Tibial artery (tissue), 4 donors: ENCODE data around the gene CXCR3.
"Not testable (repeated sequence)": the region's sequence is repeated elsewhere in the genome, so short reads cannot be mapped to it uniquely, and the experiment has no call there.

Experiments used
- DNase-seq, 2 donors: peaks; one replicate each; pipeline ENCODE4 v3.0.0-alpha.2; 2019
- H3K27ac ChIP-seq, 2 donors: fragments of 200-600 bp; sonication (generic) in 1 of 2; 1 replicate in 1 of 2; 2 replicates in 1 of 2; pipeline ENCODE4 v1.5.1; 2018 to 2019; ENCODE audit warnings: mild to moderate bottlenecking in 1 of 2
- H3K27me3 ChIP-seq, 2 donors: fragments of 200-600 bp; sonication (generic) in 1 of 2; one replicate each; pipeline versions ENCODE4 v1.5.1 to v1.6.0; 2016 to 2019
- H3K36me3 ChIP-seq, 3 donors: fragments of 200-600 bp; sonication (generic) in 2 of 3; one replicate each; pipeline ENCODE4 v1.5.1; 2016 to 2019; ENCODE audit warnings: mild to moderate bottlenecking in 2 of 3
- H3K4me1 ChIP-seq, 4 donors: fragments of 200-600 bp; sonication (generic) in 2 of 4; 1 replicate in 3 of 4; 2 replicates in 1 of 4; pipeline ENCODE4 v1.5.1; 2016 to 2019
- H3K4me3 ChIP-seq, 2 donors: fragments of 200-600 bp; sonication (generic) in 1 of 2; 1 replicate in 1 of 2; 2 replicates in 1 of 2; pipeline ENCODE4 v1.5.1; 2018 to 2019; ENCODE audit warnings: mild to moderate bottlenecking in 2 of 2
- H3K9me3 ChIP-seq, 3 donors: fragments of 200-600 bp; sonication (generic) in 1 of 3; one replicate each; pipeline ENCODE4 v1.5.1; 2016 to 2019
- CTCF ChIP-seq, 2 experiments: fragments of 200-600 bp in 1 of 2; fragments of 450-650 bp in 1 of 2; IDR thresholded peaks; one replicate each; pipeline ENCODE4 v1.5.1; 2017 to 2019; ENCODE audit warnings: antibody characterized with exemption in 2 of 2, mild to moderate bottlenecking in 1 of 2, moderate library complexity in 1 of 2
- intact Hi-C: fragments of 100-400 bp; cut with DNase I; formaldehyde crosslinking; loops from one replicate; pipeline ENCODE4 v1.15.0; 2023; ENCODE audit warnings: low total_unique reads

Gene CXCR3

DNA sequence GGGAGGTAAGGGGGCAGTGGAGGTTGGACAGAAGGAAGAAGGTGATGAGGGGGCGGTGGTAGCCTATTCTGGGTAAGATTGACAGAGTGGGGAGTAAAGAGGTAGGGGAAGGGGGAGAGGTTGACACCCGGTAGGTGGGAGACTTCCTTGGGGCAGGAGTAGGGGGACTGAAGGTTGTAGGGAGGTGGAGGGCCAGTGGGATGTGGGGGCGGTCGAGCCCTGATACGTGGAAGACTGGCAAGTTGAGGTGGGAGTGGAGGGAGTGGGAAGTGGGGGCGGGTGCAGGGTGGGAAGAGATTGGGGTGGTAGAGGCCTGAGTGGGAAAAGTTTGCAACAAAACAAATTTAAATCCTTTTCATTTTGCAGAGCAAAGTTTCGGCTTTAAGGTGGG is 38.3 kb downstream of the CXCR3 start:
- H3K9me3 ChIP-seq = no peaks in the 10 kb centered on the region
- no peaks in the 10 kb centered on the region for H3K4me1 ChIP-seq
- intact Hi-C loops = loop anchor here (10.0 kb wide), 1 partner anchor 175 kb away; no protein-coding TSS in a partner anchor
- no peaks in the 10 kb centered on the region for H3K27me3 ChIP-seq
- no peak overlapping the region for H3K4me3 ChIP-seq
- DNase-seq = no peak
- no peak for TF ChIP-seq CTCF (IDR thresholded peaks at IDR 0.05)
- no peak overlapping the region for H3K27ac ChIP-seq
- H3K36me3 ChIP-seq = peaks cover 4 to 12% (median 11%) of the 10 kb centered on the region in 3 donors

- Histone ChIP-seq H3K27ac (no peak overlapping the region), H3K36me3 (peaks cover 5 to 13% (median 11%) of the 10 kb centered on the region in 3 donors)
- intact Hi-C loops = loop anchor here (10.0 kb wide), 1 partner anchor 175 kb away; no protein-coding TSS in a partner anchor
Observed at GRCh38 chrX:71579136-71579989, 38.9 kb downstream of the CXCR3 start.

GRCh38 chrX:71578253-71579135 is 39.8 kb downstream of the CXCR3 start, which contains the start of gene GCNA:
Gene GCNA, plus strand, starts transcription at chrX:71578437. Its CDS starts 2,385 bp downstream, at chrX:71580822.
- DNase-seq = no peak
- peaks cover 11 to 22% (median 14%) of the 10 kb centered on the region in 3 donors for H3K36me3 ChIP-seq
- no peak within 1 kb of the TSS for H3K4me3 ChIP-seq
- no peaks in the 10 kb centered on the region for H3K4me1 ChIP-seq
- H3K27me3 ChIP-seq = no peaks in the 10 kb centered on the region
- no peaks in the 10 kb centered on the region for H3K9me3 ChIP-seq
- no peak for TF ChIP-seq CTCF (IDR thresholded peaks at IDR 0.05)
- intact Hi-C loops = loop anchor here (10.0 kb wide), 1 partner anchor 174 kb away; no protein-coding TSS in a partner anchor
- no peak within 1 kb of the TSS for H3K27ac ChIP-seq

More at GRCh38 chrX:71579136-71579989, 38.9 kb downstream of the CXCR3 start:
- DNase-seq = no peak
- TF ChIP-seq CTCF (IDR thresholded peaks at IDR 0.05) = no peak
- Histone ChIP-seq H3K9me3 (no peaks in the 10 kb centered on the region), H3K4me1 (no peaks in the 10 kb centered on the region), H3K27me3 (no peaks in the 10 kb centered on the region), H3K4me3 (no peak overlapping the region)

- peaks cover 11 to 30% (median 19%) of the 10 kb centered on the region in 3 donors for H3K36me3 ChIP-seq
- intact Hi-C loops = loop anchor here (10.0 kb wide), 1 partner anchor 173 kb away; no protein-coding TSS in a partner anchor
- no peak for TF ChIP-seq CTCF (IDR thresholded peaks at IDR 0.05)
Observed at GRCh38 chrX:71577682-71578081, 40.6 kb downstream of the CXCR3 start.

GRCh38 chrX:71573590-71573989 is 44.7 kb downstream of the CXCR3 start:
- Histone ChIP-seq H3K36me3 (peaks cover 23 to 67% (median 33%) of the 10 kb centered on the region in 3 donors), H3K4me1 (no peaks in the 10 kb centered on the region), H3K9me3 (no peaks in the 10 kb centered on the region), H3K27ac (no peak overlapping the region), H3K27me3 (no peaks in the 10 kb centered on the region), H3K4me3 (no peak overlapping the region)
- DNase-seq = no peak
- TF ChIP-seq CTCF (IDR thresholded peaks at IDR 0.05) = no peak
- intact Hi-C loops = loop anchor here (10.0 kb wide), 1 partner anchor 169 kb away; no protein-coding TSS in a partner anchor

More at GRCh38 chrX:71577682-71578081, 40.6 kb downstream of the CXCR3 start:
- DNase-seq = no peak
- no peaks in the 10 kb centered on the region for H3K4me1 ChIP-seq
- H3K9me3 ChIP-seq = no peaks in the 10 kb centered on the region
- H3K4me3 ChIP-seq = no peak overlapping the region
- H3K27me3 ChIP-seq = no peaks in the 10 kb centered on the region
- no peak overlapping the region for H3K27ac ChIP-seq

DNA sequence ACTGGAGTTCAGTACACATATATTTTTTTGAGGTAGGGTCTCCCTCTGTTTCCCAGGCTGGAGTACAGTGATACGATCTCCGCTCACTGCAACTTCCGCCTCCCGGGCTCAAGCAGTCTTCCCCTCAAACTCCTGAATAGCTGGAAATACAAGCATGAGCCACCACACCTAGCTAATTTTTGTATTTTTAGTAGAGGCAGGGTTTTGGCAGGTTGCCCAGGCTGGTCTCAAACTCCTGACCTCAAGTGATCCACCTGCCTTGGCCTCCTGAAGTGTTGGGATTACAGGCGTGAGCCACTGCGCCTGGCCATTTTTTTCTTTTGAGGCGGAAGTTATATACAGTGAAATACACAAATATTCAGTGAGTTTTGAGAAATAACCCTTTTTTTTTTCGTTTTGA is 46.9 kb downstream of the CXCR3 start:
- not testable (repeated sequence) for H3K27ac ChIP-seq, DNase-seq, H3K4me3 ChIP-seq, H3K27me3 ChIP-seq, H3K4me1 ChIP-seq, H3K9me3 ChIP-seq
- intact Hi-C loops = loop anchor here (10.0 kb wide), 1 partner anchor 167 kb away; no protein-coding TSS in a partner anchor
- H3K36me3 ChIP-seq = peaks cover 38 to 82% (median 39%) of the 10 kb centered on the region in 3 donors
